NCI-H1417 (cell line): ENCODE measurements around the gene RBMS1.

Source experiments
- DNase-seq, 3 experiments: peaks; one replicate each; lab custom pipeline; 2025; lab: John Stamatoyannopoulos, UW

RBMS1 gene

DNA sequence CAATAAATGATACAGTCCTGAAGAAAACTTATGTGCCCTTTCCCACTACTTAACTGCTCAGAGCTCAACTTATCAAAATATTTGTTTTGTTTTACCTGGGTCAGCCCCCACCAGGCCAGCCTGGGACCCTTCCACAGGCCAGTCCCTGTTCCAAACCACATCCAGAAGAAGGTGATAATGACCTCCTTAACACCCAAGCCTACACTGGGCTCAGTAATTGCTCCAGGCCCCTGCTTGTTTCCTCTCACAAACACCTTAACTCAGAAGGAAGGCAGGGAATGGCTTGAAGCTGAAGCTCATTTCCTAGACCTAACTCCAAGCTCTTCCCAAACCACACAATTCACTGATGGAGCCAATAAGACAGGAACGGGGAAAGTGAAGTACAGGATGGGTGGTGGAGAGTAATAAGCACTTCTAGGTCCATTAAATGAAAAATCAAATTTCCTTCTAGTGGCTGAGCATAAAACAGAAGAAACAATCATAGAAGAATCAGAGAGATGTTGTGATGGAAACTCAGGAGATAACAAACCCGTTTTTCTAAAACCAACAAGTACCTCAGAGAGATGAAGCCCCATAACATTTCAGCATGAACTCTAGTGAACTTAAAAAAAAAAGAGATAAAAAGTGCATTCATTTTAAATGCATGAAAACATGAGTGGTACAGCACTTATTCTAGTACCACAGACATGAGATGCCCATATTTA lies 160.1 kb downstream of the RBMS1 start:
- DNase-seq: no peak

DNA sequence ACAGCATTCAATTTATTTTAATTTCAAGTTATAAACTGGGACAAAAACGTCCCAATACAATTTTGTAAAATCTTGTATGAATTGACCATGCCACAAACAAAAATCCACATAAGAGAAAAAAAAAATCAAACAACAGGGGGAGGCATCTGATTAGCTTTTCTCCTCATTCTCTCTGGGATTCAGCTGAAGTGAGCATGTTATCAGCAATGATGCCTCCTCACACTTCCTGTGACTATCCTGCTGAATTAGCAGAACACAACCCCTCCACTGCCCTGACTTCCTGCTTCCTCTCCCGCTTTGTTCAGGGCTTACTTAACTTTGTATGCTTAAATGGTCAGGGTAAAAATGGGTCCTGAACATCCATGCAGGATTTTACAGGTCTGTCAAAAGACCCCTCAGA lies 161.3 kb downstream of the RBMS1 start:
- no peak for DNase-seq

DNA sequence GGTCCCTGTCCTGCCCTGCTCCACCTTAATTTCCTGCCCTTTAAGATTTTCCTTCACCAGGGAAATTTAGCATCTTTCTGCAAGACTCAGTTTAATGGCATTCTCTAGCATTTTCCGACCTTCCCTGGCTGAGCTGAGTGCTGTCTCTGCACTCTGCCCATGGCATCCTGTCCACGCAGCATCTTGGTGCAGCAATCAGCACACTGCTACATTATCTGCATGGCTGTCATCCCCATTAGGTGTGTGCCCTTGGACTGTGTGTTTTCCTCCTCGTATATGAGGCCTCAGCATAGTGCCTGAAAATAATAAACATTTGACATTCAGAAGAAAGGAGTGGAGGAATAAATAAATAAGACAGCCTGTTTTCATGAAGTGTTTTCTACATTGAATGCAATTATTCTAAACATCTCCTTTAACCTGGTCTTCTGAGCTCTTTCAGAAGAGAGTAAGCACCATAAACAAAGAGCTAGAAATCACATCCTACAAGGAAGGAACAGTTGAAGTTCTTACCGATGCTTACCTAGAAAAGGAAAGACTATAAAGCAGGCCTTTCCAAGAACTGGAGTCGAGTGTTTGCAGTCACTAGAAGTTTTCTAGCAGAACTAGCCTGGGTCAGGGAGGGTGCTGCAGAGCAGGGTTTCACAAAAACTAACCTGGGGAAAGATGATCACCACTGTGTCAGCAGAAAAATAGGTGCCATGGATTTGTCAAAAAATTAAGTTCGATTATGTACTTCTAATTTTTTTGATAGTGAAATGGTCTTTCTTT lies 162.2 kb downstream of the RBMS1 start:
- DNase-seq: no peak

DNA sequence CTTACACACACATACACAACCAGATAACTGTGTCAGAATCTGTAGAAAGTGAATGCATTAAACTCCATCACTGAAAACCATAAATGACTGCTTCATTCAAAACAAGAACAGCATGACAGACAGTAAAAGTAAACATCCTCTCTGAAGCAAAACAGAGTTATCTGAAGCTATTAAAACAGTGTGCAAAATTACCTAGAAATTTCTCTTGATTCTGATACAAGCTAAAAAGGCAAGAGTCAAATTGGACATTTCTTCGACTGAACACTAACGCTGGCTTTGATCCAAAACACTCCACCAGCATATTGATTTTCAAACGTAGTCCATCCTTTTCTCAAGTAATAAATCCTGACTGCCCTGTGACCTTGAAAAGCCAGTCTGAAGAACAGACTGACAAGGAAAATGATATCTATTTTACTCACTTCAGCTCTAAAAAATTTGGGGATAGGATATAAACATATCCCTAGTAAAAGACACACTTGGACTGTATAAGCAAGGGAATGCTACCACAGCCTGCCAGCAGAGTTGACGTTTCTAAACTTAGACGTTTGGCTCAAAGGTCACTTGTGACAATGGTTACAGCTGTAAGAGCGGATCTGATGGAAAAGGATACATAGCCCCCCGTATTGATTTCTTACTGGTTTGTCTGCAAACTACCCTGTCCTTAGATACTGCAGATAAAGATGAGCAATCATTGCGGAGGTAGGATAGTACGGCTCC lies 164.6 kb downstream of the RBMS1 start:
- peak in 1 of 3 experiments; percentile 0 for DNase-seq

DNA sequence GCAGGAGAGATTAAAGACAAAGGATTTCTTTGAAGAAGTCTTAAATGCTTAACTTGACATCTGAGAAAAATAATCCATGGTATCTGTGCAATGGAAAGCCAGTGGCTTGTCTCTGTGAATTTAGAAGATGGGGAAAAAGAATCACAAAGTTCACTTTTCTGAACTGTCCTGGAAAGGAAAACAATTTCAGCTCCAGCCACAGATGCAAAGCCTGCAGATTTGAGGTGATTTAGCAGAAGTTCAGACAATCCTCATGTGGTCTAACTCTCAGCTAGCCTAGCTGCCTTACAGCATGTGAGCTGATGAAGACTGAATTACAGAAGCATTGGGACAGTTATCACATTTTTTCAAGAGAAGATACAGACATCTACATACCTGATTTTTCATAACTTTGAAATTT lies 166.8 kb downstream of the RBMS1 start:
- no peak for DNase-seq

DNA sequence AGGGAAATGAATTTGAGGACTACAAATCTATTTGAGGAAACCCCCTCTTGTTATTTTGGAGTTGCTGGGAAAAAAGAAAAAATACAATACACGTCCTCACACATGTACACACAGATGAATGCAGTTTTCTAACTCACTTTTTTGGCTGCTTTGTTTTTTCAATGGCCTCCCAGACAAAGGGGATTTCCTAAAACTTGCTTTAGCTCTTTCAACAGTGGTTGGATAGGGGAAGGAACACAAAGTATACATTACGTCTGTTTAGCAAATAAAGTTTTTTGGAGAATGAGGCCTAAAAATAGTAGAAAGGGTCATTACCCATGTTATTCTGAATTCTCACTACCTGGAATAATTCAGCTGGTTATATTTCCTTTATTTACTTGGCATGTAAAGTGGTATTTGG lies 168.2 kb downstream of the RBMS1 start:
- no peak for DNase-seq

DNA sequence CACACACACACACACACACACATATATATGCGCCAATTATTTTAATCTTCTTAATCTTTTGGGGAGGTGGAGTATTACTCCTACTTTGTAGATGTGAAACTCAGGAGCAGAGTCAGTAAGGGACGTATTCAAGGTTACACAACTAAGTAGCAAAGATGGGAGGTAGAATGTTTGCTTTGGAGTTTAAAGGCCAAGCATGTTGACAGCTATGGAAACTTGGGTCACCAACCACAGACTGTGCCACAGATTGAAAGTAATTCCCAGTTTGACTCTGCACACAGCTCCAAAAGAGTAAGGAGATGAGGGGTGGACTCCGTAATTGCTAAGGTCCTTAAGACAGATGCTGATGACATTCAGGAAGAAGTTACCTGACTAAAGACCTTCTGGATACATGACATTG lies 168.7 kb downstream of the RBMS1 start:
- no peak for DNase-seq

DNA sequence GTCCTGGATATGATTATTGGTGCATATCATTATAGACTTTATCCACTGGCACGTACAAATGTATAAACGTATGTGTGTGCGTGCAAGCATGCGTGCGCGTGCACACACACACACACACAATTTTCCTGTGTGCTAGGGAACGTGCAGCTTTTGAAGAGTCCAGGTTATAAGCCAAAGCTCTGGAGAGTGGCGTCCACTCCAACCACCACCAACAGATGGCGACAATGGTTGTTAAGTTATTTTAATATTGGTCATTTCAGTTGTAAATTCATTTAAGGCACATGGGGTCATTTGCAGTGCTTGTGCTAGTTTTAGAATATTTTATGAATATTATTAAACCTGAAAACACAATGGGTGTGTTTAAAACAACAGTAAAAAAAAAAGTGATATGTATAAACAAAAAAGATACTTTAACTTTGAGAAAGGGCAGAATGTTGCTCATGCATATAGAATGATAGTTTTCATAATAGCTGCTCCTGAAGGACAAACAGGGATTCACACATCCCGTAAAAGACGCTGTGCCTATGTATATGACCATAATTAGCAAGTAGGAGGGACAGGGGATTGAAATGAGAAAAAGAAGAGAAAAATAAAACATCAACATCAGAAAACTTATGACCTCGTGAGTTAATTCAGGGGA lies 169.3 kb downstream of the RBMS1 start:
- peak in 2 of 3 experiments; percentile 14 to 32 for DNase-seq

DNA sequence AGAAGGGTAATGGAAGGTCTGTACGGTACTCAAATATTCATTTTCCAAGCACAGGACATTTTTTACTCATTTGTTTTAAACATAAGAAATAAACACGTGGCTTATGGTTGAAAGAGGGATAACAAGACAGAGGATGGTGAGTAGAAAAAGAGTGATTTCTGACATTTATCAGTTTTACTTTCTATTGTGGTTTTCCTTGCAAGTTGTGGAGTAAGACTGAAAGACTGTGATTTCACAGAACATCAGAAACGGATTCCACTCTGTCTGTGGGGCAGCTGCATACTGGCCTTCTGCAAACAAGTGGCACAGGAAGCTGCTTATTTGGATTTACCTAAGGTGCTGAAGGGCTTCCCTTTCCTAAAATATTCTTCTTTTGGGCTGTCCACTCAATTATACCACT lies 171.3 kb downstream of the RBMS1 start:
- DNase-seq: no peak

DNA sequence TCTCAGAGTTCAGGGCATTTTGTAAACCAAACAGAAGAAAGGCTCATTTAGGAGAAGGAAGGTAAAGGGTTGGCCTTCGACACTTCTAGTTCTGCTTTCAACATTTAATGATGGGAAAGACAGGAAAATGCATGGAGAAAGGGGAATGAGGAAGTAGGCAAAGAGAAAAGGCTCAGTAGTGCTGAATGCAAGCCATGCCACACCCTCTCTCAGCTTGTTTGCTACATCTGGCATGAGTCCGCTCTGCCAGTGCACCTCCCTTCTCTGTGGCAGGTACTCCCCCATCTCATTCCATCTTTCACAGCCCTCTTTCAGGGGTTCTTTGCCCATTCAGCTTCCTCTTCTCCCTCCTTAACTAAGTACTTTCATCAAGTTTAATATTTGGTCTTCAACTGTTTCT lies 172.6 kb downstream of the RBMS1 start:
- no peak for DNase-seq

DNA sequence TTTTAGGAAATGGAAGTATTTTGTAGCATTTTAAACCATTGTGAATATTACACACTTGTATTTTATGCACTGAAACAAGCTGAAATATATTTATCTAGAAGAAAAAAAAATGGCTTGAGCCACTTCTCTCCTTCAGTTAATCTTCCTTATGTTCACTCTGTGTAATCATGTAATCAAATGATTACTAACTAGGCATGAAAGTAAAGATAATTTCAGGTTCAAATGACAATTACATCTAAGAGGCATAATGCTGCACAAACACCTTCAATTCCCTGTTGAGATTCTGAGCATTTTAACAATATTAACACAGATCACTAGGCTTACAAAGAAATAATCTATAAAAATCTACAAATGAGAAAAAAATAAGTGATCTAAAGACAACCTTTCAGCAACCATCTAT lies 173.9 kb downstream of the RBMS1 start:
- peak in 1 of 3 experiments; percentile 2 for DNase-seq

DNA sequence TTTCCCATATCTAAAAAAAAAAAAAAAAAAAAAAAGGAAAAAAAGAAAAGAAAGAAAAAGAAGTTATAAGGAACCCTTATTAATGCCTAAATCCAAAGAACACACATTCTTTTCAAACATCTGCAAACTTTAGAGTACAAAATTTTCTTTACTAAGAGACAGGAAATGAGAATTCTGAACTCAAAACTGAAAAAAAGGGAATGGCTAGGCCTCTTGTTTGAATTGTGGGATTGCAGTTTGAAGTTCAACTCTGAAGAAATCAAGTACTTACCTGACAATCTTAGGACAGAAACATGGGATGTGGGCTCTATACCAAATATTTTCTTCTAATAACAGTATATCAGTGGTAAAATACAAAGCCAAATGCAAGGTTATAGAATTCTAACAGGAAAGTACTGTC lies 175.4 kb downstream of the RBMS1 start:
- no peak for DNase-seq

DNA sequence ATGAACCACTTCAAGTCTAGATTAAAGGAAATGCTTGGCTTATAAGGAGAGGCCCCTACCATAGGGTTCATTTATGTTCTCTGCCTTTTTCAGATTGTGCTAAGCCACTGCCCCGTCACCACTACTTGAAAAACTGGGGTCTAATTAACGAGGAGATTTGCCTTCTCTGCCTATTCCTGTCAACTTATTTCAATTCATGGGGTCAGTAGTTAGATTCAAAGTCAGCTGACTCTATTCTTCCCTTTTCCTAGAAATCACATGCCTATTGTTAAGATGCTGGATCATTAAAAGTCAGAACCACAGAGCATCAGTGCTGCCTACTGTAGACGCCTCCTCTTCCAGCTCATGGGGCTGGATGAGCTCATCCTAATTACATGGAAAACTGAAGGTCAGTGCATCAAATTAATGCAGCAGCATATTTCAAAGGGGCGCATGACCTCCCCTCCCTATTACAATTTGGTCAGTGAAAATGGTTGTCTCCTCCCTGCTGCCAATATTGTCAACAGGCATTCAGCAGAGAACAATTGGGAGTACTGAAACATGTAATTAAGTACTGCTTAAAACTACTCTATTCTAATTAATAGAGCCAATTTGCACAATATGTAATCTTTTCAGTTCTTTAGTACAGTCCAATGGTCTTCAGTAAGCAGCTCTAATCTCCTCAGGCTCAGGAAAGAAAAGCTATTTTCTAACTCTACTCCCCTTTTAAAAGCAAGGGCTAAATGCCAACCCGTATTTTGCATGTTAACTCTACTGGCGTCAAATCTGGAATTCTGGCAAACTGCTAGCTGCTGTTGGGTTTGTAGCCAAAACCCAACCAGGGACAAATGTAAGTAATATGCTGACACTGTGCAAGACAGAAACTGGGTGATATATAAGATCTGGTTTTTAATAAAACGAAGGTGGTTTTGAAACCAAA lies 176.2 kb downstream of the RBMS1 start:
- DNase-seq: peak in 2 of 3 experiments; percentile 8 to 70

DNA sequence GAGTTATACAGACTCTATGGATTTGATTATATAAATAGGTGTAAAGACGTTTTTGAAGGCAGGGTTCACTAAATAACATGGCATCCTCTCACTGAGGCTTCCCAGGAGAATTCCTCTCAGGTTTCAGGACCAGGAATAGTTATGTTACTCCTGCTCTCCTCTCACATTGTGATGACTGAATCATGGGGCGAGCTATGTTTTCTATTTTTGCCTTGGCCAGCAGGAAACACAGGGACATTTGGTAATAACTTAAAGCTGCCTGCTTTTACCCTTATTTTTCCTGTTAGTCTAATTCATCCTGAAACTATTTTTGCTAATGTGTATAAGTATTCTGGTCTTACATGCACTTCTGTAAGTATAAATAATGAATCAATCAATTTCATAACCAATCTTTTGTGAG lies 178.3 kb downstream of the RBMS1 start:
- DNase-seq: no peak

DNA sequence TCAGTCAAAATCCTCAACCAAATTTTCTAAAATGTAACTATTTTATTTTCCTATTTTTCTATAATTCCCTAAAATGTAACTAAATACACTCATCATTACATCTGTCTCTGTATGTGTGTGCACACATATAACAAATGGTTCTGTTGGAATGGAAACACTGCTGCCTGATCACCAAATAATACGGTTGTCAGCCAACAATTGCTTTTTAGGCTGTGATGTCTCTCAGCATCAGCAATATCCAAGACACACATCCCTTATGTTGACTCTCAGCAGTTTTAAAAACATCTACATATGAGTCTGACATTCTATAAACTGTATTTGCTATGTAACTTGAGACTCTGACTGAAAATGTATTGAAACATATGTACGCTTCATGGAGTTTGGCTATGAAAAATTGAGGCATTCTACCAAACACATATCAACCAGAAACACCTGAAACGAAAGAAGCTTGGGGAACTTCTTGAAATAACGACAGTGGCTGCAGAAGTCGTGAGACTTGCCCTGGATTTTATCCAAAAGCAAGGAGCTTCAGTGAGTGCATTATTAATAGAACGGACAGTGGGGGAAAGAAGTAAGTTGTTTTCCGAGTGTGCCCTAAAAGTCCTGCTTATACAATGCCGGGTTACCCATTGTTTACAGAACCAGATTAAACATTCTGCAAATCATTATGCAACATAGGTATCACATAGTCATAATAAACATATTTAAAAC lies 183.3 kb downstream of the RBMS1 start:
- DNase-seq: no peak

DNA sequence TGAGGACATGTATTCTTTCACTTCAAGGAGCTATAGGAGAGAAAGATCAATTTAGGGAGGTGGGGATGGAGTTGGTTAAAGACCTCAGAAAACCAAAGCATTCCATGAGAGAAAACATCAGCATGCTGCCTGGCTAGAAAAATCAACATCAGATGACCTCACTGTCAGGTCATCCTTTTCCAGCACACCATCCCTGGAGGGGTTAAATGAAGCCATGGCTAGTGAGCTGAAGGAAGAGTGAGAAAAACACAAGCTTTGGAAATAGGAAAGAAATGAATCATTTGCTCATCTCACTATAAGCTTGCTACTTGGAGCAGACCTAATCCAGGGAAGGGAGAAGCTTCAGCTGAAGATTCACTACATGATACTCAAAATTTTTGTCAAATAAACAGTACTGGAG lies 184.0 kb downstream of the RBMS1 start:
- no peak for DNase-seq

DNA sequence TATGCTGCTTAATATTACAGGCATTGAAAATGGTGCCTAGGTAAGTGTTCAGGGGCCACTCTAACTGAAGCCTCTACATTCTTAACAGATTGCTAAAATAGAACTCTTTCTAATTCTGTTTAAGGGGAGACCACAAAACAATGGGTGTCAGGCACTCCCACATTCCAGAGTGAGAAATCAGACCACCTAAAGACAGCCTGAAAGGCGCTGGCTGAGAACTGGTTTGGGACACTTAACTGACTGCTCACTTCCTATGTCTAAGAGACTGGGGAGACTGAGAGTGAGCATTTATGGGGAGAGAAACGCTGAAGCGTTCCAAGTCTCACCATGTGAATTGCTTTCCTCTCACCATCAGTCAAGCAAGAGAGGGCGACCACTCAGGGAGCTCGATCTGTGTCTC lies 184.7 kb downstream of the RBMS1 start:
- no peak for DNase-seq

DNA sequence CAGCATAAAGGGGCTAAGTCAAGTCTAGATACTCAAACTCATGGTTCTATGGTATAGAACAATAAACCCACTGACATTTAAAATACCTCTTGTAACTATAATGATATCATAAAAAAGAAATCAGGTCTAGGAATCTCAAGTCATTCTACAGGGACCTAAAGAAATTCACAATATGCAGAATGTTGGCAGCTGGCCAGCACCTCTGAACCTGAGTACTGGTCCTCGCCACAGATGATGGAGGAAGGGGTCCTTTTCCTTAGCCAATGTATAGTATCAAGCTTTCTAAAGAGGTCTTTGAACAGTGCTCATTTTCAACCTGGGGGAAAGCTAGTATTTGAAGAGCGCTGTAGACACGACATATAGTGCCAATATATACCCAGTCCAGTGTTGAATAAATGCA lies 185.1 kb downstream of the RBMS1 start:
- no peak for DNase-seq

DNA sequence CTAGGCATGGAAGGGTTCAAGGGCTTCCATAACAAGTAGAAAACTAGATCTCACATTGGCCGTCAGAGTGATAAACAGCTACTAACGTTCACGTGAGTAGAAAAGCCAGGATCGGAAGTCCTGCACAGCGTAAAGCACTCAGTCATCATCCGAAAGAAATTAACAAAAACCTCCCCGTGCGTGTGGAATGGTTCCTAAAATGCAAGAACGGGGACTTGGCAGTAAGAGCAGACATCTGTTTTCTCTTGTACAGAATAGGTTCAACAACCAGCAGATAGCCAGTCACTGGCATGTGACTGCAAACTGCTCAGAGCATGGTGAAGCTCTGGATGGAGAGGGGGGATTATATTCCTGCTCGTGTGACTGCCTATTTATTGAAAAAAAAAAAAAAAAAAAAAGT lies 186.6 kb downstream of the RBMS1 start:
- DNase-seq: no peak

DNA sequence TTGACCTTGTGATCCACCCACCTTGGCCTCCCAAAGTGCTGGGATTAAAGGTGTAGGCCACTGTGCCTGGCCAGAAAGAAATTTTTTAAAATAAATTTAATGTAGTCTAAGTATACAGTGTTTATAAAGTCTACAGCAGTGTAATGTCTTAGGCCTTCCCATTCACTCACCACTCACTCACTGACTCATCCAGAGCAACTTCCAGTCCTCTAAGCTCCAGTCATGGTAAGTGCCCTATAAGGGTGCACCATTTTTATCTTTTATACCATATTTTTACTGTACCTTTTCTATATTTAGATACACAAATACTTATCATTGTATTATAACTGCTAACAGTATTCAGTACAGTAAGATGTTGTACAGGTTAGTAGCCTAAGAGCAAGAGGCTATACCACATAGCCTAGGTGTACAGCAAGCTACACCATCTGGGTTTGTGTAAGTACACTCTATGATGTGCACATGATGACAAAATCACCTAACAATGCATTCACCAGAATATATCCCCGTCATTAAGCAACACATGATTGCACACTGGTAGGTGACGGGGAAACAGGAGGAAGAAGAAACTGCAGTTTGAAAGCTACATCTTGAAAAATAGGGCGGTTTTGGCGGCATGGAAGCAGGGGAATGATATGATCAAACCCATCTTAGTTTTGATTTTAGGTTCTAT lies 188.4 kb downstream of the RBMS1 start:
- DNase-seq: no peak
